GM19239 (cell line): ENCODE data around the gene TSKU.

Experiments
- DNase-seq: peaks from one replicate; pipeline ENCODE4 v3.0.0; 2011; ENCODE audit warnings: low spot score; ENCODE audit not compliant: insufficient read length
- FAIRE-seq: peaks from 2 replicates; lab custom pipeline; 2011; peaks lifted over from hg19 to GRCh38; lab: Jason Lieb, UNC

TSKU gene

DNA sequence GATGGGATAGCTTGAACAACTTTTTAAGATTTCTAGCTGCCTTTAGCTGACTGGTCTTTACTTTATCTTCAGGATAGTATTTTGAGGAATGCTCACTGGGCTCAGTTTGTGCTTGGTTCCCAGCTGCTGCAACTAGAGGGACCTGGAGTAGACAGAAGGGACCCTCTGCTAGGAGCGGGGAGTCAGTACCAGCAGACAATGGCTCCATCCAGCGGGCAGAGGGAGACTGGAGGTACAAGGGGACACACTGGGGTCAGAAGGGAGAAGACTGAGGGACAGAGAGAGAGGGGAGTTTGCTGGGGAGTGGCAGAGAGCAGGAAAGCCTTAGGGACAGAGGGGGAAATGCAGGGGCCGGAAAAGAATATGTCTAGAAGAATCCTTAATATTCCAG is 55.5 kb downstream of the TSKU start:
- FAIRE-seq = no peak

DNA sequence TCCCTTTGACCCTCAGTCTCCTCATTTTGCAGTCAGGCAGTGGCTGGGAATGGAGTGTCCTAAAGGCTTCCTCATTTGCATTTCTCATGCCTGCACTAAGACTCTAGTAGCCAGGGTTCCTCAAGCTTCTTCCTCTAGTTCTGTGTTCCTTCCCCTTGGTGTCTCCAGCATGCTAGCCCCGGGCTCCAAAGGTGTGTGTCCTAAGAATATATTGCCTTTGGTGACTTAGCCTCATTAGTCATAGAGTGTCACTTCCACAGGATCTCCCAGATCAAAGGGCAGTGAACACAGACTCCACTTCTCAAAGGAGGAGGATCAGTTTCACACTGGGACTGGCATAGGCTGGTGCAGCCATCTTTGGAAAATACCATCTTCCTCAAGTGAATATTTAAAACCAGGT is 56.2 kb downstream of the TSKU start:
- DNase-seq (no peak), FAIRE-seq (no peak)

More for the DNA sequence above, 55.5 kb downstream of the TSKU start:
- no peak for DNase-seq

DNA sequence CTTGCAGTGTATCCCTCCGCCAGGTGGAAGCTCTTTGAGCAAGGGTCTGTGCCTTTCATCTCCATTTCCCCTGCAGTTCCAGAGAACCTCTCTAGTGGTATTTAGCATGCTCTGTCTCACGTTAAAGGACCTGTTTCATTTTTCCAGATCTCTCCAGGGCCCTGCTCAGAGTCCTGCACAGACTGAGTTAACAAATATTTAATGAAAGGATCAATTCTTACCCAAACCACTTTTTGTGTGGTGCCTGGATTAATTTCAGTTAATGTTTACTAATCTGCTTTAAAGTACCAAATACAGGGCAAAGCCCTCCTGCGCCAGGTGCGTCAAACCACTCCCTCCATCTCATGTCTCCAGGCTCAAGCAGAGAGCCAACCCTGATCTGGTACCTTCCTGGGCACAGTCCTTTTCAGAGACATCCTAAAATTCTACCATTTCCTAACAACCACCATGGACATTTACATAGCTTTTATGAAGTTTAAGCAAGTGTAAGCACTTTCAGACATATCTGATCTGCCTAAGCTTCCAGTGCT is 58.8 kb downstream of the TSKU start:
- no peak for FAIRE-seq
- DNase-seq = no peak

DNA sequence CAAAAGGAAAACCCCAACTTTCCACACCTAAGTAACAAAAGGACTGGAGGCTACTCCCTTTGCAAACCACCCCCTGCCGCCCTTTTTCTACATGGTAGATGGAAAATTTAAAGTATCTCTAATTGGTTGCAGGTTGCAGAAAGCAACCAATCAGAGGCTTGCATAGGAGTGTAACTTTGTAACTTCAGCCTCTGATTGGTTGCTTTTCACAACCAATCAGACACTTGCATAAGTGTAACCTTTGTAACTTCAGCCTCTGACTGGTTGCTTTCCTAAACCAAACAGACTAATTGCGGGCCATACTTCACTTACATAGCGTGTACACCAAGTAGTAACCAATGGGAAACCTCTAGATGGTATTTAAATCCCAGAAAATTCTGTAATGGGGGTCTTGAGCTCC is 60.8 kb downstream of the TSKU start:
- FAIRE-seq = peak; percentile 33
- DNase-seq = no peak

DNA sequence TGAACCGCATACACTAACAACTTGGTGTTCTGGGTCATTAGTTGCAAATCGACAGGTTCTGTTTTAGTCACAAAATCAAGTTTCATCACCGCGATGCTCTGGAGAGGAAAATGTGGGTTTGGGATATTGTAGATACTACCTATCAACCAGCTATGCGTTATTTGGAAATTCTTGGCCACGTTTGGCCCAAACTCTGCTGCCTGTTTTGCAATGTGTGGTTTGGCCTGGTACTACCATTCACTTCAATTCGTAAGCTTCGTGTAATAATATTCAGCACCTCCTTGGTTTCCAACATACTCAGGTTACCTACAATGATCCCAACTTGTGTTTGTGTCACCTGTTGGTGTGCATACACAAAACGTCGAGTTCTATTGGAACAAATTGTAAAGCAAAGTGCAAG is 61.4 kb downstream of the TSKU start:
- no peak for FAIRE-seq
- DNase-seq = no peak

DNA sequence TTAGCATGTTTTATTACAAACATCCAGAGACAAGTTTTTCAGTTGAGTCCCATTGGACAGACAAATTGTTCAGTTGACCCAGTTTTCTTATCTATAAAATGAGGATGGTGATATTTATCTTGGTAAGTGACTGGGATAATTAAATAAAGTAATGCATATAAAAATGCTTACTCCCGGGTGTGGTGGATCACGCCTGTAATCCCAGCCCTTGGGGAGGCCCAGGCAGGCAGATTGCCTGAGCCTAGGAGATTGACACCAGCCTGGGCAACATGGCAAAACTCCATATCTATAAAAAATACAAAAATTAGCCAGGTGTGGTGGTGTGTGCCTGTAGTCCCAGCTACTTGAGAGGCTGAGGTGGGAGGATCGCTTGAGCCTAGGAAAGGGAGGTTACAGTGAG is 61.9 kb downstream of the TSKU start:
- DNase-seq = no peak

DNA sequence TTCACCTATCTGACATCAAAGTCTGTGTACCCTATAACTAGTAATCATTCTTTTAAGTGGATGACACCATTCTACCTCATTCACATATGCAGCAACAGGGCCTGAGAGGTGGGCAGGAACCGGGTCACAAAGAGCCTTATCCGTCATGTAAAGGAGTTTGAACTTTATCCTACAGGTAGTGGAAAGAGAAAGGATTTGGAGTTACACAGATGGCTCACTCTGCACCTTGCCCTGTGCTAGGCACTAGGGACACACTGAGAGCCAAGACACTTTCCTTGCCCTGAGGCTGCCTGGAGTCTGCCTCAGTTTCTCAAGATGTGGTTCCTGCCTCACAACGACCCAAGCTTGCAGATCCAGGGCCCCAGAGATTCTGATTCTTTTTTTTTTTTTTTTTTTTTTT is 63.3 kb downstream of the TSKU start:
- DNase-seq = no peak
- FAIRE-seq = no peak

More for the DNA sequence above, 61.9 kb downstream of the TSKU start:
- FAIRE-seq = no peak
